Neutrophil (primary cell): ENCODE data around the gene PTX4.

ENCODE experiments used
- H3K27ac ChIP-seq: fragments of 200-600 bp; sonication (generic); 2 replicates; pipeline ENCODE4 v1.5.1; 2016; ENCODE audit warnings: mild to moderate bottlenecking, moderate library complexity
- H3K27me3 ChIP-seq: fragments of 200-600 bp; sonication (generic); 2 replicates; pipeline ENCODE4 v1.6.0; 2016; ENCODE audit warnings: mild to moderate bottlenecking
- H3K36me3 ChIP-seq: fragments of 200-600 bp; sonication (generic); 2 replicates; pipeline ENCODE4 v1.5.1; 2017
- H3K4me1 ChIP-seq, 2 experiments: fragments of 200-600 bp in 1 of 2; sonication (generic) in 1 of 2; 1 replicate in 1 of 2; 2 replicates in 1 of 2; pipeline versions ENCODE4 v1.5.1 to v1.6.1; 2013 to 2016; ENCODE audit warnings: low read depth in 1 of 2, low read length in 1 of 2, mild to moderate bottlenecking in 1 of 2, moderate library complexity in 1 of 2; ENCODE audit not compliant: control insufficient read depth in 1 of 2, insufficient read depth in 1 of 2
- H3K4me3 ChIP-seq, 2 experiments: fragments of 200-600 bp in 1 of 2; sonication (generic) in 1 of 2; 1 replicate in 1 of 2; 2 replicates in 1 of 2; pipeline ENCODE4 v1.5.1; 2013 to 2016; ENCODE audit warnings: low read depth in 1 of 2, low read length in 1 of 2, mild to moderate bottlenecking in 1 of 2, moderate library complexity in 1 of 2
- H3K9me3 ChIP-seq: fragments of 200-600 bp; sonication (generic); 2 replicates; pipeline ENCODE4 v1.5.1; 2016
- TF ChIP-seq, protein P1 (sequence below): fragments of 200-600 bp; sonication (generic); IDR thresholded peaks from 2 replicates; pipeline ENCODE4 v1.5.1; 2016; ENCODE audit warnings: antibody characterized with exemption

Gene PTX4

GRCh38 chr16:1526608-1527555 lies 38.1 kb upstream of the PTX4 start:
- Histone ChIP-seq H3K27ac (no peak overlapping the region), H3K27me3 (peaks cover 19% of the 10 kb centered on the region), H3K36me3 (no peaks in the 10 kb centered on the region), H3K9me3 (no peaks in the 10 kb centered on the region), H3K4me3 (no peak overlapping the region), H3K4me1 (no peaks in the 10 kb centered on the region)
- TF ChIP-seq, protein P1, sequence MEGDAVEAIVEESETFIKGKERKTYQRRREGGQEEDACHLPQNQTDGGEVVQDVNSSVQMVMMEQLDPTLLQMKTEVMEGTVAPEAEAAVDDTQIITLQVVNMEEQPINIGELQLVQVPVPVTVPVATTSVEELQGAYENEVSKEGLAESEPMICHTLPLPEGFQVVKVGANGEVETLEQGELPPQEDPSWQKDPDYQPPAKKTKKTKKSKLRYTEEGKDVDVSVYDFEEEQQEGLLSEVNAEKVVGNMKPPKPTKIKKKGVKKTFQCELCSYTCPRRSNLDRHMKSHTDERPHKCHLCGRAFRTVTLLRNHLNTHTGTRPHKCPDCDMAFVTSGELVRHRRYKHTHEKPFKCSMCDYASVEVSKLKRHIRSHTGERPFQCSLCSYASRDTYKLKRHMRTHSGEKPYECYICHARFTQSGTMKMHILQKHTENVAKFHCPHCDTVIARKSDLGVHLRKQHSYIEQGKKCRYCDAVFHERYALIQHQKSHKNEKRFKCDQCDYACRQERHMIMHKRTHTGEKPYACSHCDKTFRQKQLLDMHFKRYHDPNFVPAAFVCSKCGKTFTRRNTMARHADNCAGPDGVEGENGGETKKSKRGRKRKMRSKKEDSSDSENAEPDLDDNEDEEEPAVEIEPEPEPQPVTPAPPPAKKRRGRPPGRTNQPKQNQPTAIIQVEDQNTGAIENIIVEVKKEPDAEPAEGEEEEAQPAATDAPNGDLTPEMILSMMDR: no peak

DNA sequence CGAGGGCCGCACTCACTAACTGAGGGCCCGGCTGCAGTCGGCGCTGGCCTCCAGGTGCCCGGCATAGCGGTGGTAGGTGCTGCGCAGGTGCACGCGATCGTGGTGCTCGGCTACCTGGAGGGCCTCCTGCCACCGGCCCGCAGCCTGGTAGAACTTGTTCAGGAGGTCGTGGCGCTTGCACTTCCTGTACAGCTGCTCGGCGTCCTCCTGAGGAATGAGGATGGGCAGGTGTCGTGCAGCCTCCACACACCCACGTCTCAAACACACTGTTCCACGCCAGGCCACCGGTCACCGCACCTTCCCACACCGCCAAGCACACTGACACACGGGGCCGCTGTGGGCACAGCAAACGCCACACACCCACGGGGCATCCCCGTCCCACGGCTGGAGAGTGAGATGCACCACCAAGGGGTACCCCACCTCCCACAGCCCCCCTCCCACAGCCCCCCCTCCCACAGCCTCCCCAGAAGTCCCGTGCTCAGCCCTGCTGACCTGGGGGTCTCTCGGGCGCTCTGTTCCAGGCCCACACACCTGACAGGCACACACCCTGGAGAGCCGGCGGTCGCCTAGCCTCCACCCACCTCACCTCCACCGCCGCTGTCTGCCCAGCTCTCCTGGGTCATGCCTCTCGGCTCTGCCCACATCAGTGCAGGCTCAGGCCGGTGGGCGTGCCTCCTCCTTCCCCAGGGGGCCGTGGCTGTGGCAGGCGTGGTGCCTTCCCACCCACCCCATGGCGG lies 37.3 kb upstream of the PTX4 start:
- no peaks in the 10 kb centered on the region for H3K36me3 ChIP-seq
- H3K27ac ChIP-seq: no peak overlapping the region

GRCh38 chr16:1524366-1524765 lies 35.6 kb upstream of the PTX4 start:
- no peaks in the 10 kb centered on the region for H3K9me3 ChIP-seq
- no peaks in the 10 kb centered on the region for H3K36me3 ChIP-seq
- no peak overlapping the region for H3K4me3 ChIP-seq
- TF ChIP-seq, protein P1: no peak
- H3K27me3 ChIP-seq: peaks cover 12% of the 10 kb centered on the region
- no peaks in the 10 kb centered on the region for H3K4me1 ChIP-seq
- H3K27ac ChIP-seq: no peak overlapping the region

More for the DNA sequence above, 37.3 kb upstream of the PTX4 start:
- peaks cover 12% of the 10 kb centered on the region for H3K27me3 ChIP-seq
- no peaks in the 10 kb centered on the region for H3K4me1 ChIP-seq
- no peak overlapping the region for H3K4me3 ChIP-seq
- TF ChIP-seq, protein P1: no peak
- H3K9me3 ChIP-seq: no peaks in the 10 kb centered on the region

DNA sequence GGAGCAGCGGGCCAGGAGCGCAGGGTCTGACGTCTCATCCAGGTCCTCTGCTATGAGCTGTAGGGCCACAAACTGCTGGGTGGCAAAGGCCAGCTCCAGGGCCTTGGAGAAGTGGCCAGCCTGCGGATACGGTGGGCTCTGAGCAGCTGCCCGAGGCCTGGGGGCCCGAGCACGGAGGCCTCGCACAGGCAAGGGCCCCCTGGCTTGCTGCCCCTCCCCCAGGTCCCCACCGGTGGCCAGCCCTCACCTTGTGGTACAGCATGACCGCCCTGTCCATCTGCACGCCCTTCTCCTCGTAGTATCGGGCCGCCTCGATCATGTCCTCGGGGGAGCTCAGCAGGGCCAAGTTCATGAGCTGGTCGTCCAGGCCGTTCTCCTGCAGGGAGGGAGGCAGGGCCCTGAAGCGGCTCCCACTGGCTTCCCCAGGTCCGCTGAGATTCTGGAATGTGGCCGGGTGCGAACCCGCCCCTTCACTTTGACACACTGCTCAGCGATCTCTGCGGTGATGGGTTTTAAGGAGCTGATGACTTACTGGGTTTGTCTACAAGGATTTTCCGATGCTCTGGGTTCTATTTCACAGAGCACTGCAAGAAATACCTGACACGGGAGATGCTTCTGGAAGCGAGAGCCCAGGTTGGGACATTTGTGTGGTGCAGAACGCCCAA lies 35.0 kb upstream of the PTX4 start:
- Histone ChIP-seq H3K4me3 (no peak overlapping the region), H3K9me3 (no peaks in the 10 kb centered on the region), H3K36me3 (no peaks in the 10 kb centered on the region), H3K4me1 (no peaks in the 10 kb centered on the region), H3K27me3 (peaks cover 12% of the 10 kb centered on the region), H3K27ac (no peak overlapping the region)
- TF ChIP-seq, protein P1: no peak

DNA sequence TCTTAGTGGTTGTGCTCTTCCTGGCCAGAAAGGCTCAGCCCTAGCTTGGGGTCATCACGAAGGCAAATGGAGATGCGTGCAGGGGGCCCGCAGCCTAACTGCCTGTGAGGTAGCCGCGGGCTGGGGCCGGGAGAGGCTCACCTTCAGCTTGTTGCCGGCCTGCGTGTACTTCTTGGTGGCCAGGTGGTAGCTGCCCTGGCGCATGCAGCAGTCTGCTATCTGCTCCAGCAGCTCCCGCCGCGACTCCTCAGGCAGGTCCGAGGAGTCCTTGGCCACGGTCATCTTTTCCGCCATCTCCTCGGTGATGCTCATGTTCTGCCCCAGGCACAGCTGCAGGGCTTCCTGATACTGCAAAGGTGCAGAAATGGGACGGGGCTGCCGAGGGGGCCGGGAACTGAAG lies 31.7 kb upstream of the PTX4 start:
- Histone ChIP-seq H3K36me3 (no peaks in the 10 kb centered on the region), H3K4me3 (no peak overlapping the region), H3K27me3 (no peaks in the 10 kb centered on the region), H3K9me3 (no peaks in the 10 kb centered on the region), H3K27ac (no peak overlapping the region), H3K4me1 (no peaks in the 10 kb centered on the region)
- TF ChIP-seq, protein P1: no peak
